ENCODE data around the gene KXD1.
"Not testable (repeated sequence)": the region's sequence is repeated elsewhere in the genome, so short reads cannot be mapped to it uniquely, and the experiment has no call there.

KXD1 gene

GRCh38 chr19:18537431-18537830 lies 20.2 kb upstream of the KXD1 start:
- DNase-seq = no peak

GRCh38 chr19:18538115-18538514 lies 19.6 kb upstream of the KXD1 start:
- no peak for DNase-seq

- no peak for DNase-seq
Observed at GRCh38 chr19:18539372-18539771, 18.3 kb upstream of the KXD1 start.

GRCh38 chr19:18540200-18540599 lies 17.5 kb upstream of the KXD1 start:
- DNase-seq = not testable (repeated sequence)

- no peak for DNase-seq
Observed at GRCh38 chr19:18541258-18541991, 16.2 kb upstream of the KXD1 start.

- no peak for DNase-seq
Observed at GRCh38 chr19:18541992-18542940, 15.4 kb upstream of the KXD1 start.

- DNase-seq = peak; percentile 96
Observed at GRCh38 chr19:18542941-18543813, 14.5 kb upstream of the KXD1 start, which contains the start of gene FKBP8. FKBP8 (minus strand) TSS chr19:18543573; CDS start chr19:18541970, 1,603 bp downstream.

- no peak for DNase-seq
Observed at GRCh38 chr19:18543814-18544475, 13.7 kb upstream of the KXD1 start.

GRCh38 chr19:18551631-18552030 lies 6.0 kb upstream of the KXD1 start:
- DNase-seq = no peak

- DNase-seq = no peak
Observed at GRCh38 chr19:18558202-18558555, 509 bp downstream of the KXD1 start.

- no peak for DNase-seq
Observed at GRCh38 chr19:18558604-18559003, 934 bp downstream of the KXD1 start.

- DNase-seq = no peak
Observed at GRCh38 chr19:18559685-18560084, 2.0 kb downstream of the KXD1 start.

- peak; percentile 68 for DNase-seq
Observed at GRCh38 chr19:18562086-18562485, 4.4 kb downstream of the KXD1 start.

- no peak for DNase-seq
Observed at GRCh38 chr19:18566953-18567352, 9.3 kb downstream of the KXD1 start.

- DNase-seq = no peak
Observed at GRCh38 chr19:18568367-18568766, 10.7 kb downstream of the KXD1 start.

- peak; percentile 99 for DNase-seq
Observed at GRCh38 chr19:18571564-18572344, 14.1 kb downstream of the KXD1 start, which contains the start of gene UBA52. UBA52 (plus strand) TSS chr19:18571857; CDS start chr19:18573301, 1,444 bp downstream.

- DNase-seq = no peak
Observed at GRCh38 chr19:18574691-18575291, 17.1 kb downstream of the KXD1 start.

GRCh38 chr19:18576383-18576782 lies 18.7 kb downstream of the KXD1 start:
- DNase-seq = no peak

GRCh38 chr19:18577365-18577914 lies 19.8 kb downstream of the KXD1 start:
- DNase-seq = no peak

- DNase-seq = no peak
Observed at GRCh38 chr19:18580311-18580710, 22.6 kb downstream of the KXD1 start.

- DNase-seq = no peak
Observed at GRCh38 chr19:18586306-18586705, 28.6 kb downstream of the KXD1 start.
